Measurements from ENCODE around the gene SPTBN1.
A peak's percentile ranks its signal among the peaks of the same experiment; 100 is the strongest.

Gene SPTBN1

DNA sequence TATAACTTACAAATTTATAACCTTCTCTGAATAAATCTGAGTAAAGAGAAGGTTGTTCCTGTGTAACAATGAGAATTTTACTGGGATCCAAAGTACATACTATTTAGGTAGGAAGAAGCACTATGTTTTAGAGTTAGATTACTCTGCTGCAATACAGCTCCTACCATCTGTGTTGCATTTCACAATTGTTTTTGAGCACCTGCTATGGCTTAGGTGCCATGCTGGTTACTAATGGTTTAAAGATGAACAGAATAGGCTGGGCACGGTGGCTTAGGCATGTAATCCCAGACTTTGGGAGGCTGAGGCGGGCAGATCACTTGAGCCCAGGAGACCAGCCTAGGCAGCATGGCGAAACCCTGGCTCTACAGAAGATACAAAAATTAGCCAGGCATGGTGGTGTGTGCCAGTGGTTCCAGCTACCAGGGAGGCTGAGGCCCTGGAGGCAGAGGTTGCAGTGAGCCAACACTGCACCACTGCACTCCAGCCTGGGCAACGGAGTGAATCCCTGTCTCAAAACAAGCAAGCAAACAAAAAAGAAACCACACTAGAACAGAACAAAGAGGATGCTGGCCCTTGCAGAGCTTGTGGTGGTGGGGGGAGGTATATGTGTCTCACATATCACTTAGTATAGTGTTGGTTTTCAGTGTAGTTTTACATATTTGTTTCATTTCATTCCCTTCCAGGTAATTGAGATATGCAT is 56.7 kb downstream of the SPTBN1 start:
- no peaks in the 10 kb centered on the region for H3F3A ChIP-seq (ENCODE audit: low read depth)
- no peaks in the 10 kb centered on the region for H3K9me2 ChIP-seq (replicated peaks; ENCODE audit: low read depth, low read length)
- TF ChIP-seq CTCF (conservative IDR thresholded peaks at IDR 0.05; ENCODE audit: low read length) (no peak), EZH2phosphoT487 (IDR thresholded peaks at IDR 0.05; ENCODE audit: borderline replicate concordance) (no peak)
- H2AFZ ChIP-seq (ENCODE audit: low read length): peak overlapping the region; percentile 42; the same call in 1 of the 2 replicates
- no peak overlapping the region for H3K4me2 ChIP-seq (ENCODE audit: low read depth, low read length, poor library complexity, severe bottlenecking)
- no peak overlapping the region for H3K4me3 ChIP-seq (ENCODE audit: low read length, poor library complexity, severe bottlenecking)
- H4K20me1 ChIP-seq (ENCODE audit: insufficient read depth, low read length, poor library complexity, severe bottlenecking): no peaks in the 10 kb centered on the region
- H3K9me3 ChIP-seq (ENCODE audit: insufficient read depth, low read depth, low read length): no peaks in the 10 kb centered on the region
- no peak overlapping the region for H3K9ac ChIP-seq (ENCODE audit: low read depth, low read length, poor library complexity, severe bottlenecking)
- H3K79me2 ChIP-seq (ENCODE audit: insufficient read depth, low read length): no peaks in the 10 kb centered on the region
- no peaks in the 10 kb centered on the region for H3K27me3 ChIP-seq (ENCODE audit: insufficient read depth, low read length, poor library complexity, severe bottlenecking)
- H3K4me1 ChIP-seq (ENCODE audit: insufficient read depth, low read length, poor library complexity, severe bottlenecking): peaks cover 4% of the 10 kb centered on the region
- no peaks in the 10 kb centered on the region for H3K36me3 ChIP-seq (ENCODE audit: insufficient read depth, low read length)

DNA sequence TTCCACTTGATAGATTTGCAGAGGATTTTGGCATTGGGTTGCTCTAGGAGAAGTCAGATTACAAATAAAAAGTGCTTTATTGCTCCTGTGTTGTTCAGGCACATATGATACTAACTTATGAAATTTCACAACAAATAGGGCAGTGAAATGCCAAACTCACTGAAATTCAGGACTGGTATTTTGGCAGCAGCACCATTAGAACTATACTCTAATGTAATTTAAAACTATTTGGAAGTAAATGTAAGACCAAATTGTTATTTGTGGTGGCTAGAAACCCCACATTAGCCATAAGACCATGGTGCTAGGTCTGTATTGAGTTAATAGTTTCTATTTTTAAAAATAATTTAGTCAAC is 57.2 kb downstream of the SPTBN1 start:
- no peaks in the 10 kb centered on the region for H3K79me2 ChIP-seq (ENCODE audit: insufficient read depth, low read length)
- no peak for TF ChIP-seq CTCF (conservative IDR thresholded peaks at IDR 0.05; ENCODE audit: low read length)
- no peak for TF ChIP-seq EZH2phosphoT487 (IDR thresholded peaks at IDR 0.05; ENCODE audit: borderline replicate concordance)
- peak overlapping the region; percentile 42; the same call in 1 of the 2 replicates for H2AFZ ChIP-seq (ENCODE audit: low read length)
- H3F3A ChIP-seq (ENCODE audit: low read depth): no peaks in the 10 kb centered on the region
- H3K36me3 ChIP-seq (ENCODE audit: insufficient read depth, low read length): no peaks in the 10 kb centered on the region
- H3K4me2 ChIP-seq (ENCODE audit: low read depth, low read length, poor library complexity, severe bottlenecking): no peak overlapping the region
- H3K9me3 ChIP-seq (ENCODE audit: insufficient read depth, low read depth, low read length): no peaks in the 10 kb centered on the region
- H3K27me3 ChIP-seq (ENCODE audit: insufficient read depth, low read length, poor library complexity, severe bottlenecking): no peaks in the 10 kb centered on the region
- no peak overlapping the region for H3K9ac ChIP-seq (ENCODE audit: low read depth, low read length, poor library complexity, severe bottlenecking)
- peaks cover 4% of the 10 kb centered on the region for H3K4me1 ChIP-seq (ENCODE audit: insufficient read depth, low read length, poor library complexity, severe bottlenecking)
- H3K9me2 ChIP-seq (replicated peaks; ENCODE audit: low read depth, low read length): no peaks in the 10 kb centered on the region
- H4K20me1 ChIP-seq (ENCODE audit: insufficient read depth, low read length, poor library complexity, severe bottlenecking): no peaks in the 10 kb centered on the region
- H3K4me3 ChIP-seq (ENCODE audit: low read length, poor library complexity, severe bottlenecking): no peak overlapping the region

GRCh38 chr2:54514822-54515569 is 58.9 kb downstream of the SPTBN1 start:
- Histone ChIP-seq H3K4me2 (ENCODE audit: low read depth, low read length, poor library complexity, severe bottlenecking) (no peak overlapping the region), H3K9me3 (ENCODE audit: insufficient read depth, low read depth, low read length) (no peaks in the 10 kb centered on the region), H4K20me1 (ENCODE audit: insufficient read depth, low read length, poor library complexity, severe bottlenecking) (no peaks in the 10 kb centered on the region), H2AFZ (ENCODE audit: low read length) (no peak overlapping the region), H3K9ac (ENCODE audit: low read depth, low read length, poor library complexity, severe bottlenecking) (no peak overlapping the region), H3K36me3 (ENCODE audit: insufficient read depth, low read length) (no peaks in the 10 kb centered on the region), H3F3A (ENCODE audit: low read depth) (no peaks in the 10 kb centered on the region), H3K79me2 (ENCODE audit: insufficient read depth, low read length) (no peaks in the 10 kb centered on the region), H3K4me1 (ENCODE audit: insufficient read depth, low read length, poor library complexity, severe bottlenecking) (peaks cover 4% of the 10 kb centered on the region), H3K27me3 (ENCODE audit: insufficient read depth, low read length, poor library complexity, severe bottlenecking) (no peaks in the 10 kb centered on the region), H3K4me3 (ENCODE audit: low read length, poor library complexity, severe bottlenecking) (no peak overlapping the region), H3K9me2 (replicated peaks; ENCODE audit: low read depth, low read length) (no peaks in the 10 kb centered on the region)
- TF ChIP-seq EZH2phosphoT487 (IDR thresholded peaks at IDR 0.05; ENCODE audit: borderline replicate concordance) (no peak), CTCF (conservative IDR thresholded peaks at IDR 0.05; ENCODE audit: low read length) (no peak)
